ENCODE measurements around the gene AUTS2.
"Not testable (repeated sequence)": the region's sequence is repeated elsewhere in the genome, so short reads cannot be mapped to it uniquely, and the experiment has no call there.

AUTS2 gene

GRCh38 chr7:69759373-69759772, 161.1 kb downstream of the AUTS2 start:
- no peak for DNase-seq (ENCODE audit: low read depth in 2 of 2)

- DNase-seq (ENCODE audit: low read depth in 2 of 2) = no peak
These were observed 163.1 kb downstream of the AUTS2 start for GRCh38 chr7:69761290-69761922.

- no peak for DNase-seq (ENCODE audit: low read depth in 2 of 2)
These were observed 164.6 kb downstream of the AUTS2 start for GRCh38 chr7:69762821-69763352.

GRCh38 chr7:69763513-69763912, 165.2 kb downstream of the AUTS2 start:
- no peak for DNase-seq (ENCODE audit: low read depth in 2 of 2)

- no peak for DNase-seq (ENCODE audit: low read depth in 2 of 2)
These were observed 165.9 kb downstream of the AUTS2 start for GRCh38 chr7:69764147-69764546.

GRCh38 chr7:69764681-69765080, 166.4 kb downstream of the AUTS2 start:
- DNase-seq (ENCODE audit: low read depth in 2 of 2) = no peak

- DNase-seq (ENCODE audit: low read depth in 2 of 2) = no peak
These were observed 167.6 kb downstream of the AUTS2 start for GRCh38 chr7:69765879-69766278.

- no peak for DNase-seq (ENCODE audit: low read depth in 2 of 2)
These were observed 170.8 kb downstream of the AUTS2 start for GRCh38 chr7:69768986-69769595.

- no peak for DNase-seq (ENCODE audit: low read depth in 2 of 2)
These were observed 171.6 kb downstream of the AUTS2 start for GRCh38 chr7:69769826-69770225.

GRCh38 chr7:69770613-69771012, 172.3 kb downstream of the AUTS2 start:
- no peak for DNase-seq (ENCODE audit: low read depth in 2 of 2)

GRCh38 chr7:69772718-69773436, 174.6 kb downstream of the AUTS2 start:
- no peak for DNase-seq (ENCODE audit: low read depth in 2 of 2)

GRCh38 chr7:69773535-69774225, 175.4 kb downstream of the AUTS2 start:
- DNase-seq (ENCODE audit: low read depth in 2 of 2) = no peak

- DNase-seq (ENCODE audit: low read depth in 2 of 2) = no peak
These were observed 177.0 kb downstream of the AUTS2 start for GRCh38 chr7:69775231-69775771.

- DNase-seq (ENCODE audit: low read depth in 2 of 2) = no peak
These were observed 178.3 kb downstream of the AUTS2 start for GRCh38 chr7:69776611-69777010.

GRCh38 chr7:69778138-69778537, 179.9 kb downstream of the AUTS2 start:
- no peak for DNase-seq (ENCODE audit: low read depth in 2 of 2)

- no peak for DNase-seq (ENCODE audit: low read depth in 2 of 2)
These were observed 182.1 kb downstream of the AUTS2 start for GRCh38 chr7:69780379-69780778.

GRCh38 chr7:69781412-69781846, 183.2 kb downstream of the AUTS2 start:
- no peak for DNase-seq (ENCODE audit: low read depth in 2 of 2)

GRCh38 chr7:69782917-69783684, 184.8 kb downstream of the AUTS2 start:
- no peak for DNase-seq (ENCODE audit: low read depth in 2 of 2)

- not testable (repeated sequence) for DNase-seq (ENCODE audit: low read depth in 2 of 2)
These were observed 187.9 kb downstream of the AUTS2 start for GRCh38 chr7:69786130-69786529.

GRCh38 chr7:69786730-69787395, 188.6 kb downstream of the AUTS2 start:
- DNase-seq (ENCODE audit: low read depth in 2 of 2) = no peak

Data from activated CD8-positive, alpha-beta memory T cell treated with anti-CD3 and anti-CD28 coated beads for 4 hours (primary cell).